GM18519 (cell line): Measurements from ENCODE around the gene SH3RF3.

Experiments used
- ATAC-seq: cut with Tn5 transposase; IDR thresholded peaks from one replicate; pipeline ENCODE4 v1.9.1; 2021; ENCODE audit warnings: mild to moderate bottlenecking, moderate library complexity; ENCODE audit not compliant: unreplicated experiment, low FRiP score

The SH3RF3 gene

GRCh38 chr2:109400102-109400501, 271.1 kb downstream of the SH3RF3 start:
- no peak for ATAC-seq

- no peak for ATAC-seq
Measured at GRCh38 chr2:109401370-109401769, 272.4 kb downstream of the SH3RF3 start.

GRCh38 chr2:109402180-109402579, 273.2 kb downstream of the SH3RF3 start:
- ATAC-seq = no peak

DNA sequence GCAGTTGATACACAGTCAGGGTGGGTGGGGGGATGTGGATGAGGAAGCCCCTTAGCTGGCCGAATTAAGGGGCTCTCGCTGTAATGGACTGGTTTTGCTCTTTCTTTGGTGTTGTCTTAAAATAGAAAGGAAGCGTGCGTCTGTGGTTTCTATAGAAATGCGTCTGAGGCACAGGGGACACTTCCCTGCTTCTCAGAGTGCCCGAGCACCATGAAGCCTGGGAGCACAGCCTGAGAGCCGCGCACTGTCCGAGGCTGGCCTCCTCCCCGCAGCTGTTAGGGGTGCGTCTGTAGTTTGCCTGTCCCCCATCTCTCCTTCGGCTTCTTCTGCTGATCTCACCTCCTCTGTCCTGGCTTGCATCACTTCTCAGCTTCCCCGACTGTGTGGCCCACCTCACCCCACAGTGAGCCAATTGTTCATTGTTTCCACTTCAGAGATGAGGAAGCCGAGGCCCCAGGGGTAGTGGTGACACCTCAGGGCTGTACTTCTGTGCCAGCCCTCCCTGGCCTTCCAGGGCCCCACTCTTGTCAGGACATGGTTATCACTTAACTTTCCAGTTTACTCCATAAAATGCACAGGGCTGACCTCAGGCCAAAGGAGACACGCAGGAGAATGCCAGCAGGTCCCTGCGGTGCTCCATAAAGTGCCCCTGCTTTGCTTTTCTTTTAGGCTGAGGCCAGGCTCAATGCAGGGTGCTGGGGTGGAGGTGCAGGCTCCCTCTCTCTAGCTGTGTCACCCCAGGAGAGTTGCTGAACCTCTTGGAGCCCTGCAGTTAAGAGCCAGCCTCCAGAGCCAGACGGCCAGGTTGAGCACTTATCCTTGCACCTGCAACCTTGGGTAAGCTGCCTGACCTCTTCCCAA, 274.2 kb downstream of the SH3RF3 start:
- ATAC-seq = no peak

GRCh38 chr2:109403841-109404201, 274.8 kb downstream of the SH3RF3 start:
- no peak for ATAC-seq

GRCh38 chr2:109404681-109405080, 275.7 kb downstream of the SH3RF3 start:
- ATAC-seq = no peak

- ATAC-seq = no peak
Measured at GRCh38 chr2:109405873-109406272, 276.9 kb downstream of the SH3RF3 start.

DNA sequence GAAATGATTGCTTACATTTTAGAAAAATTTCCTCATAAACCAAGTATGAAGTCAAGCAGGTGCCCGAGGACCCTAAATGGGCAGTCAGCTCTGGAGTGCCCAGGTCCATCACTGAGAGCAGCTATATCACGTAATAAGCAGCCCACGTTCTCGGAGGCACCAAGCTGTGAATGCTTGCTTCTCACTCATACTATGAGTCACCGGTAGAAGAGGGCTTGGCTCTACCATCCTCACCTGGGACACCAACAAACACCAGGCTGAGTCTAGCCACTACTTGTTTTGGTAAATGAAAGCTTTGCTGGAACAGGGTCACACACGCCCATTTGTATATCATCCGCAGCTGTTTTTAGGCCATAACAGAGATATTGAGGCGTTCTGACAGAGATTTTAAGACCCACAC, 277.3 kb downstream of the SH3RF3 start:
- no peak for ATAC-seq

DNA sequence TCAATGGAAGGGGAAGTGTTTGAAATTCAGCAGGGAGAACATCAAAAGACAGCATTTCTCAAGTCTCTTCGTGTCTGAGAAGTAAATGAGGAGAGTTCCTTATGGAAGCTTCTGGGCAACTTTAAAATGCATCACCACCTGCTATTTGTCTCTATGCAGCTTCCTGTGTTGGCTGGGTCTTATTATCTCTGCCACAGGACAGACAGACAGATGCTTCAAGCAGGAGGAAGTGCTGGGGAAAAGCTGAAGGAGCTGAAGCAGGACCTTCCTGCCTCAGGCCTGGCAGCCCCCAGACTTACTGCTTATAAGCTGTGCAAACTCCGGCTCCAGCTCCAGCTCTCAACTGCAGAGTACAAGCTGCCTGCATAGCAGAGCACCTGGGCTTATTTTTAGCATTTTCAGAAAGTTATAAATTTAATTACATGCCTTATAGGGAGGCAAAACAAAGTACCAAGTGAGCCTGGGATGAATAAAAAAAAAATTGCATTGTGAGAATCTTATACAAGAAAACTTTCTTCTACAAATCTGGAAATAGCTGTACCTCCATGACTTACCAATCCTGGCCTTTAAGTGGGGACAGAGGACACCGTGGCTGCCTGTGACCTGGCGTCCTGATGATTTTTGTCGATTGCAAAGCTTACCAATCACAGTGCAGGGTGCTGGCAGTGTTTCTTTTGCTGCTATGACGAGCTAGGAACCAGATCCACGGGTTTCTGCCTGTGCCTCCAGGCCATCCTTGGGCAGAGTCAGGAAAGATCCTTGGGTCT, 278.5 kb downstream of the SH3RF3 start:
- no peak for ATAC-seq

- ATAC-seq = no peak
Measured at GRCh38 chr2:109408043-109408335, 279.0 kb downstream of the SH3RF3 start.

DNA sequence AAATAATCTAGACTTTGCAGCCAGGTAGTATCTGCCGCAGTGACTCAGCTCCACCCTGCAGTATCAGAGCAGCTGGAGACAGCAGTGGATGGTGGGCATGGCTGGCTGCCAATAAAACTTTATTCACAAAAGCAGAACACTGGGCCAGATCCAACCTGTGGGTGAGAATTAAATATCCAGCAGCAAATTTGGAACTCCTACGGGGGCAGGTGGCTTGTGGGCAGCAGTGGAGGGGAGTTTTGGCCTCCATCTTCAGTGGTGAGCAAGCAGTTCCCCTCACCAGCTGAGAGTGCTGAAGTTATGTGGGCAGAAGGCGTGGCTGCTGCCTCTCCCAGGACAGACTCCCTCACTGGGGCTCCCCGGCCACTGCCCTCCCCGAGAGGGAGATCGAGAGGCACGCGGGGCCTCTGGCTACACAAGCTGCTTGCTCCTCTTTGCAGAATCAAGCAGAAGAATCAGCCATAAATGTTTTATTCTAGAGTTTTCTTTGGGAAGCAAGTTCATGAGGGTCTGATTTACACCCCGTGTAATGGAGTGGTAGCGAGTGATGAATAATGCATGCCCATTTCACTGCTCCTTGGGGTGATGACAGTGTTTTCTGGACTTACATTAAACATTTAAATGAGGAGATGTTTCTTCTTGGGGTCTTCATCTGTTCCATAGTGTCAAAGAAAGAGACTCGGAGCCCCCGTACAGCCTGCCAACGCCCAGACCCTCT, 280.5 kb downstream of the SH3RF3 start:
- ATAC-seq = no peak

DNA sequence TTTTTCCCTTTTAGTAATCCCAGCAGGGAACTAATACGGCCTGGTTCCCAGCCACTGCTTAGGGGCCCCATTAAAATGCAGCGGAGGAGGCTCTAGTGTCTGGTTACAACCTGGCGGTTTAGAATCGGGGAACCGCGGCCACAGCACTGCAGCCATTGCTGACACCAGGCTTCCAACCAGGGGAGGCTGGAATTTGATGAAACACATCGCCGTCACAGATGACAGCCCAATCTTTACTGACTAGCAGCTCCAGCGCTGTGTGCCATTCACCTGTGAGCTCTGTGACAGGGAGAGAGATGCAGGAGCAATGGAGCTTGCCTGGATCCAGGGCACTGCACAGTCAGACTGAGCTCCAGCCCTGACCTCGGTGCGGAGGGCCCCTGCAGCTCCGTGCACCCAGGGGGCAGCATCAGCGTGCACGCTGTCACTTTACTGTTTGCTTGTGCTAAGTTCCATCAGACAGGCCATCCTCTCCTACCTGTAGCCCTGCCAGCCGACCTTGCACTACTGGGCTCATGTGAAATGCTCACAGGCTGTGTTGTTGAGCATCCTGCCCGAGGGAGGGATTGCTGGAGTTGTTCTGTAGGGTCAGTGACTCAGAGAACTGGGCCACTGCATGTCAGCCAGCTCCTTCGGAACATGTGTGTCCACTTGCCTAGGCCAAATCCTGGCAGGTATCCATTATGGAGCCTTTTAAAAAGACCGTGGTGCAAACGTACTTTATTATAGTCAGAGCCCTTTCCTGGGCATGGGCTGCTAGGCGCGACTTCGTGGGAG, 281.2 kb downstream of the SH3RF3 start:
- no peak for ATAC-seq

DNA sequence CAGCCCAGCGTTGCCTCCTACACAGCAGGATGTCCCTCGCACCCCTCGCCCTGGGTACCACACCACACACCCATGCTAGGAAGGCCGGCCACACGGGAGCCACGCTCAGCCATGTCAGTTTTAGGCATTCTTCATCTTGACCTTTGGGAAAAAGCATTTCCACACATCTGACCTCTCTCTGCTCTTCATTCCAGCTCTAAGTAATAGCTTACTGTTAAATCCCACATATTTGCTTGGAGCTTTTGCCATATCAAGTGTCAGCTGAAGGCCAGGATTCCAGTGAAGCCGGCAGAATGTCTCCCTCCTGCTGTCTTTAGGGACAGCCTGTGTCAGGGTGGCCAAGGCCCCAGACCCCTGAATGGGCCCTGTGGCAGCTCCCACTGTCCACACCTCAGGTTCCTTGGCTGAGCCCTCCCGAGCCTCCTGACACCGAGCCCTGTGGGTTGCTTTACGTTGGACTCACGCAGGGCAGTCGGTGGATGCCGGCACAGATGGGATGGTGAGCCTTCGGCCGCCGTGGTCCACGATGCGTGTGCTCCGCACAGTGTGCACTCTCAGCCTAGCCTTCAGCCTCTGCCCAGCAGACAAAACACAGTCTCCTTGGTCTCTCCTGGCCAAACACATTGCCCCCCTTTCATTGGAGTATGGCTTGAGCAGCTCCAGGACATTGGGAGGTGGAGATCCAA, 282.8 kb downstream of the SH3RF3 start:
- ATAC-seq = no peak

DNA sequence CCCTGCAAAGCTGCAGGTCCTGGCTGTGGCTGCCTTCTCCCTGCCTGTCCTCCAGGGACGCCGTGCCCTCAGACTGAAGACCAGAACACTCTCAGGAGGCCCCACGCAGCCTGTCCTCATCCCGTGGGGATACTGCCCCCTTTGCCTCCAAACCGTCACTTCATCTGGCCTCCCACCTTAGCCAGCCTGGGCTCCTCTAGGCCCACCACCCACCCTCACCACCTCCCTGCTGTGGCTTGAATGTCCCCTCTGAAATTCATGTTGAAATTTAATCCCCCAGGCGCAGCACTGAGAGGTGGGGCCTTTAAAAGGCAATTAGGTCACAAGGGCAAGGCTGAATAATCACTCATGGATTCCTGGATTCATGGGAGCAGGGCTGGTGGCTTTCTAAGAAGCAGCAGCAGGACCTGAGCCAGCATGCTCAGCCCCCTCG, 286.6 kb downstream of the SH3RF3 start:
- ATAC-seq = no peak

- ATAC-seq = no peak
Measured at GRCh38 chr2:109417701-109418335, 288.8 kb downstream of the SH3RF3 start.

DNA sequence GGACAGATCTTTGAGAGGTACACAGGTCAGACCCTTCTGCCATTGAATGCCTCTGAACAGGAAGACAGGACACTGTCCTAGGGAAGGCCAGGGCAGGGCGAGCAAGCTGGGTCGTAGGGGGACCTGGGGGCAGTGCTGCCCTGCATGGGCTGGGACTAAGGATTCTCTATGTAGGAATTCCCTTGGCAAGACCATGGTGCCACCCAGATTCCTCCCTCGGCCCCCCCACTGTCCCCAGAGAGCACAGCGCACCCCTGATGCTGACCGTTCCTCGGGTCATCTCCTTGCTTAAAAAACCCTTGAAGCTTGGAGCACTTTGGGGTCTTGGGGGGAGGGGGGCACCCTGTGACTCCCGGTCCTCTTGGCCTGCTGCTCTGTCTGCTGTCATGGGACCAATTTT, 289.7 kb downstream of the SH3RF3 start:
- no peak for ATAC-seq

DNA sequence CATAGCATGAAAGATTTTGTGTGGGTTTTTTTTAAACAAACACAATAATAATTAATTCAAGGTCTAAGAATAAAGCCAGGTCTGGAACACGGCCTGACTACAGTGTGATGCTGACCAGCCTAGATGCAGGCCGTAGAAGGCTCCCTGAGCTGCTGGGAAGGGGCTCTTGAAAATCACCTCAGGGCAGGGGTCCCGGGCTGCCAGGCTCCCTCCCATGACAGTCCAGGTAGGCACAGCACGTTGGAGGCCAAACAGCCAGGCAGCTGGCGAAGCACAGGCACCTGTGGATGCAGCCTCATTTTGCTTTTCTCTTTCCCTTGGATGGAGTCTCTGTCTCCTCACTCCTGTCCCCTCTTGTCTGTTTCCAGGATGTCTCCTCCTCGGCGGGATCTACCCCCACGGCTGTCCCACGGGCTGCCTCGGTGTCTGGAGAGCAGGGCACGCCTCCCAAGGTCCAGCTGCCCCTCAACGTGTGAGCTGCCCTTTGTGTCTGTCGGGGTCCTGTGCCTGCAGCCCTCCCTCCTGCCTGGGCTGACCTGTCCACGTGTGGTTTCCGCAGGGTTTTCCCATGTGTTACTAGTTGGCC, 290.3 kb downstream of the SH3RF3 start:
- no peak for ATAC-seq

DNA sequence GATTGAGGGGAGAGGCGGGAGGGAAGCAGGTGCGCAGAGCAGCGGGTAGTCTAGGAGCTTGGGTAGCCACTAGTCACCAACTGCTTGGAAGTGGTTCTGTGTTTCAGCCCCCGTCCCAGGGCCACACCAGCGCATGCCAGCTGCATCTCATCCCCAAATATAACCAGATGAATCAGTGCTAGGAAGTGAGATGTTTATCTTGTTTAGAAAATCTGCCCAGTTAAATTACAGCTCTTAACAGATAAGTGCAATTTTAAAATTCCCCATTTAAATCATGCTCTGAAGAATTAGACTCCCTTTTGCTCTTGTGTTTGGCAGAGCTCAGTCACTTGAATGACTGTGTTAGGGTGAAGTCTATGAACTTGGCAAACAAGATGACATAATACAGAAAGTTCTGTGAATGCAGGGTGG, 291.0 kb downstream of the SH3RF3 start:
- no peak for ATAC-seq

- ATAC-seq = no peak
Measured at GRCh38 chr2:109421101-109421500, 292.1 kb downstream of the SH3RF3 start.
